MCF 10A (cell line): ENCODE data around the gene SRGAP3. TPM values are rescaled to one million over a fixed set of nuclear protein-coding genes. Genes with fewer than 3 reads are reported as not detected.

Experiments
- BruUV-seq: library from RNA; stranded (reverse); fragments of 400-500 nt; replicated peaks from 2 replicates; lab custom pipeline; 2021; lab: Mats Ljungman, UMichigan
- CTCF ChIA-PET: fragments of 300-600 bp; sonication (Branson Sonifier 250); formaldehyde crosslinking; extraction: SDS; loops from one replicate; lab custom pipeline; 2021; ENCODE audit warnings: antibody characterized with exemption, inconsistent platforms; lab: Yijun Ruan, JAX
- POLR2A ChIA-PET: fragments of 300-600, 350-650 bp; sonication (Branson Sonifier 250); formaldehyde crosslinking; extraction: SDS; loops from one replicate; lab custom pipeline; 2020; ENCODE audit warnings: antibody characterized with exemption, inconsistent platforms; lab: Yijun Ruan, JAX
- DNase-seq: peaks from one replicate; pipeline ENCODE4 v3.0.0-alpha.2; 2018; ENCODE audit not compliant: unreplicated experiment
- H3K27ac Mint-ChIP-seq: one replicate; pipeline ENCODE4 v1.8.0; 2022; ENCODE audit warnings: mild to moderate bottlenecking, low read depth, mixed read lengths; ENCODE audit not compliant: unreplicated experiment
- H3K27me3 Mint-ChIP-seq: one replicate; pipeline ENCODE4 v1.8.0; 2022; ENCODE audit warnings: mixed read lengths; ENCODE audit not compliant: insufficient read depth, unreplicated experiment
- H3K36me3 Mint-ChIP-seq: one replicate; pipeline ENCODE4 v1.8.0; 2022; ENCODE audit warnings: mild to moderate bottlenecking, moderate library complexity, mixed read lengths; ENCODE audit not compliant: insufficient read depth, unreplicated experiment
- H3K4me1 Mint-ChIP-seq: one replicate; pipeline ENCODE4 v1.8.0; 2022; ENCODE audit warnings: mixed read lengths; ENCODE audit not compliant: insufficient read depth, unreplicated experiment
- H3K4me3 Mint-ChIP-seq: one replicate; pipeline ENCODE4 v1.8.0; 2022; ENCODE audit warnings: mild to moderate bottlenecking, moderate library complexity, mixed read lengths; ENCODE audit not compliant: unreplicated experiment
- H3K9me3 Mint-ChIP-seq: one replicate; pipeline ENCODE4 v1.8.0; 2022; ENCODE audit warnings: mixed read lengths; ENCODE audit not compliant: unreplicated experiment
- intact Hi-C: fragments of 100-400 bp; cut with micrococcal nuclease; formaldehyde crosslinking; loops from 2 replicates; pipeline ENCODE4 v1.14.1; 2022
- total RNA-seq: library from RNA; stranded (reverse); gene quantifications from 2 replicates; pipeline ENCODE4 v1.2.3, GENCODE V29; 2022
- TF ChIP-seq, protein P1 (sequence below): fragments of 200-600 bp; IDR thresholded peaks from one replicate; pipeline ENCODE4 v1.8.0; 2022; ENCODE audit warnings: antibody characterized with exemption, mild to moderate bottlenecking; ENCODE audit not compliant: unreplicated experiment

Gene SRGAP3
- total RNA-seq, 1 experiment from 2014 or later = 19.8 TPM

DNA sequence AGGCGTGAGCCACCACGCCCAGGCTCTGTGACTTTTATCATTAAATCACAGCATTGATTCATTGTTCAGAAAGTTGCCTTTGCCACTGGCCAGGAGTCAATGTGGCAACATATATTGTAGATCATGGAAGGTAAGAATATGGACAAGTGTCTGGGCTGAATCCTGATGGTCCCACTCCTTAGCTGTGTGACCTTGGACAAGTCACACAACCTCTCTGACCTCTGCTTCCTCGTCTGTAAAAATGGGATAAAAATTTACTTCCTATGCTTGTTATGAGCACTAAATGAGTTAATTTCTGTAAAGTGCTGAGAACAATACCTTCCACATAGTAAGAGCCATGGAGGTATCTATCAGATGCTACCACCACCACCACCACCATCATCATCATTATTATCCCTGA, 182.7 kb downstream of the SRGAP3 start:
- no peaks in the 10 kb centered on the region for H3K27me3 Mint-ChIP-seq
- BruUV-seq = no TSS peak
- H3K9me3 Mint-ChIP-seq = peaks cover 8% of the 10 kb centered on the region
- TF ChIP-seq, protein P1, sequence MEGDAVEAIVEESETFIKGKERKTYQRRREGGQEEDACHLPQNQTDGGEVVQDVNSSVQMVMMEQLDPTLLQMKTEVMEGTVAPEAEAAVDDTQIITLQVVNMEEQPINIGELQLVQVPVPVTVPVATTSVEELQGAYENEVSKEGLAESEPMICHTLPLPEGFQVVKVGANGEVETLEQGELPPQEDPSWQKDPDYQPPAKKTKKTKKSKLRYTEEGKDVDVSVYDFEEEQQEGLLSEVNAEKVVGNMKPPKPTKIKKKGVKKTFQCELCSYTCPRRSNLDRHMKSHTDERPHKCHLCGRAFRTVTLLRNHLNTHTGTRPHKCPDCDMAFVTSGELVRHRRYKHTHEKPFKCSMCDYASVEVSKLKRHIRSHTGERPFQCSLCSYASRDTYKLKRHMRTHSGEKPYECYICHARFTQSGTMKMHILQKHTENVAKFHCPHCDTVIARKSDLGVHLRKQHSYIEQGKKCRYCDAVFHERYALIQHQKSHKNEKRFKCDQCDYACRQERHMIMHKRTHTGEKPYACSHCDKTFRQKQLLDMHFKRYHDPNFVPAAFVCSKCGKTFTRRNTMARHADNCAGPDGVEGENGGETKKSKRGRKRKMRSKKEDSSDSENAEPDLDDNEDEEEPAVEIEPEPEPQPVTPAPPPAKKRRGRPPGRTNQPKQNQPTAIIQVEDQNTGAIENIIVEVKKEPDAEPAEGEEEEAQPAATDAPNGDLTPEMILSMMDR = no peak
- peaks cover 26% of the 10 kb centered on the region for H3K36me3 Mint-ChIP-seq
- CTCF ChIA-PET = interaction anchor here (0.9 to 3.0 kb wide), 8 partner anchors 10 to 404 kb away, joined by 3 to 10 read pairs (median 4); partner anchors contain the start of gene OXTR
- no peak overlapping the region for H3K27ac Mint-ChIP-seq
- intact Hi-C loops = loop anchor here (1.0 to 5.0 kb wide), 4 partner anchors 78 to 404 kb away; no protein-coding TSS in a partner anchor
- H3K4me1 Mint-ChIP-seq = no peaks in the 10 kb centered on the region
- POLR2A ChIA-PET = no interaction called here
- no peak for DNase-seq
- H3K4me3 Mint-ChIP-seq = no peak overlapping the region

DNA sequence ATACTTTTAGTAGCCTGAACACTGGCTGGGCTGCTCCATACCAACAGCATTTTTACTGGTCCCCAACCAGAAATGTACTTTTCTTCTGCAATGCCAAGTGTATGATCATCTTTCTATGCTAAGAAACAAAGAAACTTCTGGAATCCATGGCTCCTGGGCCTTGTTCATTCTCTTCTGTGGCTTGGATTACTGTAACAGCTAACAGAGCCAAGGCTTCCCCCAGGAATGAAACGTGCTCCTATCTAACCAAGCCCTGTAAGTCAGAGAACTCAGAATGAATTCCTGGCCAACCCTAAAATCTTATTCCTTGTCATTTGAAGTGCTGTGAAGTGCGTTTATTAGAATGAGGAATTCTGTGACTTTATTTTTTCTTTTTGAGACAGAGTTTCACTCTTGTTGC, 183.3 kb downstream of the SRGAP3 start:
- intact Hi-C loops = loop anchor here (5.0 kb wide), 1 partner anchor 404 kb away; no protein-coding TSS in a partner anchor
- H3K27me3 Mint-ChIP-seq = no peaks in the 10 kb centered on the region
- BruUV-seq = no TSS peak
- H3K4me3 Mint-ChIP-seq = no peak overlapping the region
- TF ChIP-seq, protein P1 = no peak
- POLR2A ChIA-PET = interaction anchor here (1.0 kb wide), 1 partner anchor 14 kb away, joined by 4 read pairs; no protein-coding TSS in a partner anchor
- no peaks in the 10 kb centered on the region for H3K4me1 Mint-ChIP-seq
- H3K36me3 Mint-ChIP-seq = peaks cover 23% of the 10 kb centered on the region
- no peak overlapping the region for H3K27ac Mint-ChIP-seq
- H3K9me3 Mint-ChIP-seq = peaks cover 8% of the 10 kb centered on the region
- CTCF ChIA-PET = interaction anchor here (0.9 to 2.1 kb wide), 3 partner anchors 21 to 236 kb away, joined by 4 to 9 read pairs (median 5); no protein-coding TSS in a partner anchor
- no peak for DNase-seq

DNA sequence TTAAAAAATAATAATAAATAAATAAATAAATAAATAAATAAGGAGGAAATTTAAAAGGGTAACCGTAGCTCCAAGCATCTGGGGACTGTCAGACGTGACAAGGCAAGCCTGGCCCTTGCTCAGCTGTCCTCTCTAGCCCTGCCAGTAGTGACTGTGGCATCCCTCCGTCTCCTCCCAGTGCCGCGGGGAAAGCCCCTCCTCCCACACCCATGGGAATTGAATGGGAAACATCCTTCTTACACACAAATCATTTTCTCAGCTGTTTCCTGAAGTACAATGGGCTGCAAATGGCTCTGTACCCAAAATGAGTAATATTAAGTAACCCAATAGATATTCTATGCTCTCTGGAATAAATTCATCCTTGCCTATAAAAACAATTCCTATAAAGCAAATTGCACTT, 184.6 kb downstream of the SRGAP3 start:
- no peak overlapping the region for H3K27ac Mint-ChIP-seq
- H3K9me3 Mint-ChIP-seq = peaks cover 8% of the 10 kb centered on the region
- H3K36me3 Mint-ChIP-seq = peaks cover 26% of the 10 kb centered on the region
- ChIA-PET POLR2A (no interaction called here), CTCF (interaction anchor here (0.6 to 2.1 kb wide), 4 partner anchors 45 to 284 kb away, joined by 3 to 9 read pairs (median 5); no protein-coding TSS in a partner anchor)
- BruUV-seq = no TSS peak
- intact Hi-C loops = loop anchor here (5.0 kb wide), 1 partner anchor 403 kb away; no protein-coding TSS in a partner anchor
- no peaks in the 10 kb centered on the region for H3K27me3 Mint-ChIP-seq
- no peaks in the 10 kb centered on the region for H3K4me1 Mint-ChIP-seq
- H3K4me3 Mint-ChIP-seq = no peak overlapping the region
- TF ChIP-seq, protein P1 = no peak
- DNase-seq = no peak

DNA sequence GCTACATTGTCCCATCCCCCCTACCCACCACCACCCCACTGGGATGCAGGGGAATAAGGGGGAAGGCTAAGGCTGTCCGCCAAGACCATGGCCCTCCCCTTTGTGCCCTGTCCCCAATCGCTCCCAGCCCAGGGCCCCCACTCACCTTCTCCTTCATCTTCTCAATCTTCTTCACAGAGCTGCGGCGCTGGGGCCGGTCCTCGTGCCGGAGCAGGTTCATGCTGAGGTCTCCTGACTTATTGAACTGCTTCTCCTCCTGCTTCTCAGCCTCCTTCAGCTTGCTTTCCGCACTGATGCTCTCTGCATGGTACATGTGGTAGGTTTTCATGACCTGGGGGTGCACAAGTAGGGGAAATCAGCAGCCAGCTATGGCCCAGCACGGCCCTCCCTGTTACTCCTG, 185.2 kb downstream of the SRGAP3 start:
- H3K27me3 Mint-ChIP-seq = no peaks in the 10 kb centered on the region
- ChIA-PET POLR2A (no interaction called here), CTCF (interaction anchor here (0.7 to 2.1 kb wide), 3 partner anchors 93 to 285 kb away, joined by 4 to 9 read pairs (median 6); no protein-coding TSS in a partner anchor)
- H3K9me3 Mint-ChIP-seq = peaks cover 8% of the 10 kb centered on the region
- no peak overlapping the region for H3K27ac Mint-ChIP-seq
- intact Hi-C loops = no loop called here
- no peaks in the 10 kb centered on the region for H3K4me1 Mint-ChIP-seq
- TF ChIP-seq, protein P1 = no peak
- H3K36me3 Mint-ChIP-seq = peaks cover 29% of the 10 kb centered on the region
- H3K4me3 Mint-ChIP-seq = no peak overlapping the region
- no TSS peak for BruUV-seq
- no peak for DNase-seq
